Stimulated activated naive CD8-positive, alpha-beta T cell treated with anti-CD3 and anti-CD28 coated beads, Interleukin-15, Interleukin-2, amounts not matched to agents 100 ng/mL and 50 ng/mL, for 24 hours (primary cell): ENCODE results near the gene ZNF710.

ENCODE experiments used
- H3K27ac Mint-ChIP-seq: one replicate; pipeline ENCODE4 v1.8.0; 2021; ENCODE audit warnings: mild to moderate bottlenecking, mixed read lengths
- H3K27me3 Mint-ChIP-seq: one replicate; pipeline ENCODE4 v1.8.0; 2021; ENCODE audit warnings: mixed read lengths
- H3K36me3 Mint-ChIP-seq: one replicate; pipeline ENCODE4 v1.8.0; 2021; ENCODE audit warnings: low read depth, mixed read lengths
- H3K4me1 Mint-ChIP-seq: one replicate; pipeline ENCODE4 v1.8.0; 2021; ENCODE audit warnings: low read depth, mixed read lengths
- H3K4me3 Mint-ChIP-seq: one replicate; pipeline ENCODE4 v1.8.0; 2021; ENCODE audit warnings: mild to moderate bottlenecking, mixed read lengths
- H3K9me3 Mint-ChIP-seq: one replicate; pipeline ENCODE4 v1.8.0; 2021; ENCODE audit warnings: mixed read lengths

The ZNF710 gene

GRCh38 chr15:89980896-89981295, 20.2 kb upstream of the ZNF710 start:
- no peak overlapping the region for H3K27ac Mint-ChIP-seq
- no peak overlapping the region for H3K4me3 Mint-ChIP-seq
- peaks cover 4% of the 10 kb centered on the region for H3K27me3 Mint-ChIP-seq
- H3K4me1 Mint-ChIP-seq: peaks cover 2% of the 10 kb centered on the region
- H3K36me3 Mint-ChIP-seq: peaks cover 4% of the 10 kb centered on the region
- peaks cover 4% of the 10 kb centered on the region for H3K9me3 Mint-ChIP-seq

- H3K4me3 Mint-ChIP-seq: no peak overlapping the region
- peaks cover 4% of the 10 kb centered on the region for H3K27me3 Mint-ChIP-seq
- H3K27ac Mint-ChIP-seq: no peak overlapping the region
- H3K36me3 Mint-ChIP-seq: peaks cover 4% of the 10 kb centered on the region
- H3K4me1 Mint-ChIP-seq: no peaks in the 10 kb centered on the region
- peaks cover 4% of the 10 kb centered on the region for H3K9me3 Mint-ChIP-seq
Observed at GRCh38 chr15:89982315-89983055, 18.6 kb upstream of the ZNF710 start.

- Mint-ChIP-seq H3K4me1 (no peaks in the 10 kb centered on the region), H3K27me3 (peaks cover 4% of the 10 kb centered on the region)
Observed at GRCh38 chr15:89984001-89984400, 17.1 kb upstream of the ZNF710 start.

GRCh38 chr15:89984421-89985010, 16.6 kb upstream of the ZNF710 start:
- H3K9me3 Mint-ChIP-seq: peaks cover 4% of the 10 kb centered on the region
- H3K36me3 Mint-ChIP-seq: peaks cover 4% of the 10 kb centered on the region
- H3K4me1 Mint-ChIP-seq: no peaks in the 10 kb centered on the region
- H3K27me3 Mint-ChIP-seq: peaks cover 4% of the 10 kb centered on the region
- H3K4me3 Mint-ChIP-seq: no peak overlapping the region
- no peak overlapping the region for H3K27ac Mint-ChIP-seq

More at GRCh38 chr15:89984001-89984400, 17.1 kb upstream of the ZNF710 start:
- H3K9me3 Mint-ChIP-seq: peaks cover 4% of the 10 kb centered on the region
- no peak overlapping the region for H3K4me3 Mint-ChIP-seq
- H3K36me3 Mint-ChIP-seq: peaks cover 4% of the 10 kb centered on the region
- no peak overlapping the region for H3K27ac Mint-ChIP-seq

GRCh38 chr15:89985111-89985510, 16.0 kb upstream of the ZNF710 start:
- Mint-ChIP-seq H3K27ac (no peak overlapping the region), H3K27me3 (peaks cover 4% of the 10 kb centered on the region), H3K36me3 (peaks cover 4% of the 10 kb centered on the region), H3K9me3 (peaks cover 4% of the 10 kb centered on the region), H3K4me3 (no peak overlapping the region), H3K4me1 (no peaks in the 10 kb centered on the region)

- Mint-ChIP-seq H3K27ac (no peak overlapping the region), H3K27me3 (no peaks in the 10 kb centered on the region), H3K4me3 (no peak overlapping the region), H3K36me3 (no peaks in the 10 kb centered on the region), H3K4me1 (no peaks in the 10 kb centered on the region), H3K9me3 (no peaks in the 10 kb centered on the region)
Observed at GRCh38 chr15:89991312-89991711, 9.8 kb upstream of the ZNF710 start.

GRCh38 chr15:89993349-89993748, 7.8 kb upstream of the ZNF710 start:
- peaks cover under 1% of the 10 kb centered on the region for H3K4me1 Mint-ChIP-seq
- H3K27me3 Mint-ChIP-seq: no peaks in the 10 kb centered on the region
- H3K4me3 Mint-ChIP-seq: no peak overlapping the region
- no peak overlapping the region for H3K27ac Mint-ChIP-seq
- no peaks in the 10 kb centered on the region for H3K9me3 Mint-ChIP-seq
- H3K36me3 Mint-ChIP-seq: no peaks in the 10 kb centered on the region

- Mint-ChIP-seq H3K27me3 (no peaks in the 10 kb centered on the region), H3K27ac (no peak overlapping the region), H3K4me3 (no peak overlapping the region), H3K4me1 (peaks cover 22% of the 10 kb centered on the region), H3K36me3 (peaks cover 5% of the 10 kb centered on the region), H3K9me3 (no peaks in the 10 kb centered on the region)
Observed at GRCh38 chr15:89997079-89997478, 4.0 kb upstream of the ZNF710 start.

GRCh38 chr15:89998141-89998661, 2.9 kb upstream of the ZNF710 start:
- Mint-ChIP-seq H3K4me3 (no peak overlapping the region), H3K27ac (no peak overlapping the region), H3K27me3 (no peaks in the 10 kb centered on the region), H3K9me3 (no peaks in the 10 kb centered on the region), H3K4me1 (peaks cover 30% of the 10 kb centered on the region), H3K36me3 (peaks cover 6% of the 10 kb centered on the region)

GRCh38 chr15:89998923-89999675, 2.0 kb upstream of the ZNF710 start:
- H3K4me3 Mint-ChIP-seq: peak overlapping the region; percentile 35
- H3K36me3 Mint-ChIP-seq: peaks cover 9% of the 10 kb centered on the region
- no peaks in the 10 kb centered on the region for H3K9me3 Mint-ChIP-seq
- peaks cover 39% of the 10 kb centered on the region for H3K4me1 Mint-ChIP-seq
- no peaks in the 10 kb centered on the region for H3K27me3 Mint-ChIP-seq
- no peak overlapping the region for H3K27ac Mint-ChIP-seq

- Mint-ChIP-seq H3K27me3 (no peaks in the 10 kb centered on the region), H3K4me1 (peaks cover 46% of the 10 kb centered on the region), H3K27ac (no peak overlapping the region), H3K9me3 (no peaks in the 10 kb centered on the region), H3K36me3 (peaks cover 11% of the 10 kb centered on the region), H3K4me3 (no peak overlapping the region)
Observed at GRCh38 chr15:89999676-90000185, 1.4 kb upstream of the ZNF710 start.

- Mint-ChIP-seq H3K4me1 (peaks cover 51% of the 10 kb centered on the region), H3K4me3 (peak overlapping the region; percentile 91), H3K36me3 (peaks cover 16% of the 10 kb centered on the region), H3K27ac (peak overlapping the region; percentile 96), H3K27me3 (no peaks in the 10 kb centered on the region), H3K9me3 (no peaks in the 10 kb centered on the region)
Observed at GRCh38 chr15:90000186-90001001, 730 bp upstream of the ZNF710 start.

GRCh38 chr15:90001683-90002427, 731 bp downstream of the ZNF710 start:
- Mint-ChIP-seq H3K4me3 (peak overlapping the region; percentile 88), H3K27me3 (no peaks in the 10 kb centered on the region), H3K4me1 (peaks cover 65% of the 10 kb centered on the region), H3K36me3 (peaks cover 16% of the 10 kb centered on the region), H3K27ac (peak overlapping the region; percentile 92), H3K9me3 (no peaks in the 10 kb centered on the region)

- Mint-ChIP-seq H3K27ac (peak overlapping the region; percentile 92), H3K4me1 (peaks cover 71% of the 10 kb centered on the region), H3K4me3 (peak overlapping the region; percentile 88), H3K36me3 (peaks cover 16% of the 10 kb centered on the region), H3K9me3 (no peaks in the 10 kb centered on the region), H3K27me3 (no peaks in the 10 kb centered on the region)
Observed at GRCh38 chr15:90002428-90002844, 1.3 kb downstream of the ZNF710 start.
